NCI-H1092 treated with DMSO at 0.1 percent for 48 hours (cell line): Measurements from ENCODE around the gene FBLN7.

Experiments used
- DNase-seq: peaks from one replicate; lab custom pipeline; 2025; lab: John Stamatoyannopoulos, UW

FBLN7 gene

DNA sequence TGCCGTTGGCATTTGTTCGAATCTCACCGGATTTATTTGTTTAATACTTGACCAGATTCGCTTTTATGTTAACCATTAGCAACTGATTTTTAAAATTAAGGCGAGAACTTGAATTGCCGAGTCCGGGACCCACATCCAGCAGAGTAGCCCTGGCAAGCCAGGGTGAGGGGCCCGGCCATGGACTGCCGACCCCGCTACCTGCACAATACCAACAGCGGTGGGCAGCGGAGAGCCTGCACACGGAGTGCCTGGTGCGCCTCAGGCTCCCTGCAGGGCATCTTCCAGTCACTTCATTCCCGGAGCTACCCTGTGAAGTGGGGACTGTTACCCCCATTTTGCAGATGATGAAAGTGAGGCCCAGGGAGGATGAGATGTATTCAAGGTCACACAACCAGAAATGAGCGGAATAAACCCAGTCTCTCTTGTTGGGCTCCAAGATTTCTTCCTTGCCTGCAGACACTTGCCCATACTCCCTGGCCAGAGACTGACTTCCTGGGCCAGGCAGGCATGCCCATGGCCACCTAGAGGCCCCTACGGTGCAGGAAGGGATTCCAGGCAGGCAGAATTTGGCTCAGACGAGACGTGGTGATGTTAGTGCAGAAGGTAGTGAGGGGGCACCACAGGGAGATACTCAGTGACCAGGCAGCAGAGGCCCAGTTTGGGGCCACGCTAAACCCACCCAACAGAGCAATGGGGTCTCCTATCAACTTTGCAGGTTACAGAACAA, 2.9 kb downstream of the FBLN7 start:
- DNase-seq = no peak

DNA sequence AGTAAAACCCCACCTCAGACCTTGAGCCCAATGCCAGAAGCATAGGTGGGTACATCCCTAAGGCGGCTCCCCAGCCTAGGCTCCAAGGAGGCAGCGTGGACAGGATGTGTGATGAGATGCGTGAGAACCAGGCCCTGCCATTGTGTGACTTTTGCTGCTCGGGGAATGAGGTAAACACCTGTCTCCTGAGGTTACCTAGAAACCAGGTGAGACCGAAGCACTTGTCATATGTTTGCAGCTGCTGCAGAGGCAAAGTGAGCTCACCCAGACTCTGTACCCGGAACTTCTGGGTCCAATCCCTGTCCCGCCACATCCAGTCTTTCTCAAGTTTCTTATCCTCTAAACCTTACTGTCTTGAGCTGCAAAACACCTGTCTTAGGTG, 3.4 kb downstream of the FBLN7 start:
- DNase-seq = peak; percentile 16

- no peak for DNase-seq
Measured at GRCh38 chr2:112142525-112143078, 4.4 kb downstream of the FBLN7 start.

DNA sequence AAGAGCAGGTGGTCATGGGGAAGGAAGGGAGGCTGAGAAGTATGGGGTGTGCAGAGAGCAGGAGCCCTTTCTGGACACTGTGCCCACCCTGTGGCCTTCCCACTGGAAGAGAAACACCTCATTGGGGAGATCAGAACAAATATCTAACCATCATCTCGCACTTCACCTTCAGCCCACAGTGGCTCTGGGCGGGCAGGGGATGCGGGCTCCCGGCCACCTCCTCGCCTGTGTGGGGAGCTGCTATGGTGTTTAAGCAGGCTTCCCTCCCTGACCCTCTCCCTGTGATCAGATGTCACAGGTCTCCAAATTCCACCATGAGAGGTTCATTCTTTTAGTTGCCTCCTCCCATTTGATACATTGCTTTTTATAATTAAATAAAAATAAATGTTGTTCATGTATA, 5.0 kb downstream of the FBLN7 start:
- no peak for DNase-seq

GRCh38 chr2:112144966-112145365, 6.8 kb downstream of the FBLN7 start:
- DNase-seq = no peak

- DNase-seq = no peak
Measured at GRCh38 chr2:112147382-112148168, 9.4 kb downstream of the FBLN7 start.

DNA sequence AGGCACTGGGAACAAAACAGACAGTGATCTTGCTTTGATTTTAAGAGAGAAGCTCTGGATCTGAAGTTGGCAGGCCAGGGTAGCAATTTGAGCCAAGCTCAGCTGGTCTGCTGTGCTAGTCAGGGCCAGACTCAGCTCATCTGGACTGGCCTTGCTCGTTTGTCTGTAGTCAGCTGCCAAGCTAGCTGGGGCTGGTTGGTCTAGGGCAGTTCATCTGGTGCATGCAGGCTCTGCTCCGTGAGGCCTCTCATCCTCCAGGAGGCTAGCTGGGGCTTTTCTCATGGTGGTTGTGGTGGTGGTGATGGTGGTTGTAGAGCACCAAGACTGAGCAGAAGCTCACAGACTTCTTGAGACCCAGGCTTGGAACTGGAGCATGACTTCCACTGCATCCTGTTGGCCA, 10.3 kb downstream of the FBLN7 start:
- DNase-seq = no peak

- DNase-seq = no peak
Measured at GRCh38 chr2:112149194-112149593, 11.0 kb downstream of the FBLN7 start.

- no peak for DNase-seq
Measured at GRCh38 chr2:112149866-112150435, 11.8 kb downstream of the FBLN7 start.

GRCh38 chr2:112150447-112150846, 12.3 kb downstream of the FBLN7 start:
- no peak for DNase-seq

DNA sequence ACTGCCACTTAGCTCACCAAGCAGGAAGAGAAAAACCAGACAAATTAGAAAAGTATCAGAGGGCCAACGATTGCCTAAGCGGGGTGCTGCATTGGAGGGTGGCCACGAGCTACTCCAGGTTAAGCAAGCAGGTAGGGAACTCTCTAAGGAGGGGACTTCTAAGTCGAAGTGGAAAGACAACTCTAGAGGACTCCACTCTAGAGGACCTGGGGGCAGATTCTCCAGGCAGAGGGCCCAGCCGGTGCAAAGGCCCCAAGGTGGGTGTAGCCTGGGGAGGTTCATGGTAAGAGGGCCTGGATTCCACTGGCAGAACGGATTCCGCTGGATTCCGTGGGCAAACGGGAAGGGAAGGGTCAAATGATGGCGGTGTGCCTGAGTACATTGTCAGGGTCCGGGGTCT, 12.7 kb downstream of the FBLN7 start:
- no peak for DNase-seq

GRCh38 chr2:112151271-112151670, 13.1 kb downstream of the FBLN7 start:
- DNase-seq = no peak

GRCh38 chr2:112151701-112152440, 13.7 kb downstream of the FBLN7 start:
- no peak for DNase-seq

DNA sequence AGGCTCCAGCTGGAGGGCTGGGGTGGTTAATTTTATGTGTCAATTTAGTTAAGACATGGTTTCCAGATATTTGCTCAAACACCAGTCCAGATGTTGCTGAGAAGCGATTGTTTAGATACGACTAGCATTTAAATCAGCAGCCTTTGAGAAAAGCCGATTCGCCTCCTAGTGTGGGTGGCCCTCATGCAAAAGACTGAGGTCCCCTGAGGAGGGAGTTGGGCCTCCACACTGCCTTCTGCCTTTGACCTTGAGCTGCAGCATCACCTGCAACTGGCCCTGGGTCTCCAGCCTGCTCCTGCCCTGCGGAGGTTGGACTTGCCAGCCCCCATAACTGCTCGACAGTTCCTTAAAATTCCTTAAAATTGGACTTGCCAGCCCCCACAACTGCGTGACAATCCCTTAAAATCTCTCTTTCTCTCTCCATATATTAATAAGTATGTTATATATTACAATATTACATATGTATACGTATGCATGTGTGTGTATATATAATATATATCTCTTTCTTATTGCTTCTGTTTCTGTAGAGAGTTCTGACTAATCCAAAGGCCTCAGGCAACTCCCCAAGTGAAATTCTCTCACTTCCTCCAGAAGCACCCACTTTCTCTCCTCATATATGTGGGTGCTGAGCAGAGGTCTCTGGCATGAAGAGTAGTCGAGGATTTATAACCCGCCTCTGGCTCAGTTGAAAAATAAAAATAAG, 14.4 kb downstream of the FBLN7 start:
- no peak for DNase-seq

DNA sequence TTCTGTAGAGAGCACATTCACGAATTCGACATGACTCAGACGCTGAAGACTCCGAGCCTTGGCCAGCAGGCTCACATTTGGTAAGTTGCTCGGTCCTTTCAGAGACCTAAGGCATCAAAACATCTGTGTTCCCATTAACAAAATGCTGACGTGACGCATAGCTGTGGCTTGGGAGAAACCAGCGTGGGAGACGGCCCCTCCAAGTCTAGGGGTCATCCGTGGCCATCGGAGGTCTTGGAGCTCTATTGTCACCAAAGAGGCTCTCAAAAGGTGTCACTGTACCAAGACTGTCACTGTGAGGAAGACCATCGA, 14.9 kb downstream of the FBLN7 start:
- no peak for DNase-seq

- DNase-seq = no peak
Measured at GRCh38 chr2:112153501-112153900, 15.3 kb downstream of the FBLN7 start.

DNA sequence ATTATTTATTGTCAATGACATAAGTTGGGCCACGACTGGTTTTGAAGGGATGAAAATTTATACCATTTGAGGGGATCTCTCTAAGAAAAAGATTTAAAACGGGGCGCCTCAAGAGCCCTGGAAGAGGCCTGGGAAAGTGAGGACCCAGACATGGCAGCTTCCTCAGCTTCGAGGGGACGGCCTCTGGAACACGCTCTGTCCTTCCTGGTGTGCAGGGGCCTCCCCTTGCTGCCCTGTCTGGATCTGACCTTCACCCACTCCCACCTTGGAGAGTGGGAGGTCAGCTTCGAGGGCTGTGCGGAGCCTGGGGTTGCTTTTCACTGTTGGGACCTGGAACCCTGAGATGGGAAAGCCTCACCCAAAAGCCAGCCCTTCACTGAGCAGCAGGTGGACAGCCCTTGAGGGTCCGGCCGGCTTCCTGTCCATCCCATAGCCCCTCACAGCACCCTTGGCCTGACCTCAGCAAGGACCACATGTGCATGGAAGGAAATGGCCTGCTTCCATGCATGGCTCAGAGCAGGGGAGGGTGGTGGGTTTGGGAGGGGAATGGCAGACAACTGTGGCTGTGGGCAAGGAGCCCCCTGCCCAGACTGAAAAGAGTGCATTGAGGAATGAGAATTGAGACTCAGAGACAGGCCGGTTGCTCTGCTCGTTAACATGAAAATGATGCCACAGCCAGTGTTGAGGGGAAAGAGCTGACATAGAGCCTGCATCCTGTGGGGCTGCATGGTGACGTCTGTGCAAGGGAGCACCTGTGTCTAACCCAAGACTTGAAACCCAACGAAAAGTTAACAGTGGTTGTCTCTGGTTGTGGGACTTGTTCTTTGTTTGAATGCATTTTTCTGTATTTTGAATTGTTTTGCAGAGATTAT, 16.3 kb downstream of the FBLN7 start:
- no peak for DNase-seq

- DNase-seq = no peak
Measured at GRCh38 chr2:112155331-112156151, 17.4 kb downstream of the FBLN7 start.

DNA sequence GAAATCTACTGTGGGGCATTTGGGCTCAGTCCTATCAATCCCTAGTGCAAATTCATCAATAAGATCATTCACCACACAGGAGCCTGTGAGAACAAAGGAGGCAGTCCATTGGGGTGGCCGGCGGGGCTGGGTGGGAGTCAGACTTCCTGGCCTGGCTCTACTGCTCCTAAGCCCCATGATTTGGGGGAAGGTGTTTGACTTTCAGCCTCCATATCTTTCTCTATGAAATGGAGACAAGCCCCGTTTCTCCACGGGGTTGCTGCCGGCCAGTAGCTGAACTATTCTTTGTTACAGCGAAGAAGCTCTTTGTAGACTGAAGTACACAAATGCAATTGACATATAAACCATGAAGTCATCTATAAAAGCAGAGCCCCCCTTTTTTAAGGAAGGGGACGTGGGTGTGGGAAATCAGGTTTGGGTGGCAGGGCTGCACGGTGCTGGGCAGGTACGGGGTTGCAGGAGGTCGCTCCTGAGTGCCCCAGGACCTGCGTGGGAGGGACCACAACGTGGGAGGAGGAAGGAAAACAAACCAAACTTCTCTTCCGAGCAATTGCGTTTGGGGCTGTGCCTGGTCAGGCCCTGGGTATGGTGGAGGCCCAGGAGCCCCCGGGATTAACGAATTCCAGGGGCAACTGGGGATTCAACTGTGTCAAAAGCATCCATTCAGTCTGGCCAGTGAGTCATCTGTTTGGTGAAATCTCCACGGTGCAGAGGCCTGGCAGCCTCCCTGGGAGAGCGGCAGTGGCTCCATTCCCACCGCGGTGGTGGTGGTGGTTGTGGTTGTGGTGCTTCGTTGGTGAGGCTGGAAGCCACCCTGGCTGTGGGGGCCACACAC, 18.2 kb downstream of the FBLN7 start:
- no peak for DNase-seq
